NCI-H1417 (cell line): ENCODE measurements around the gene PGD.
"Not testable (repeated sequence)": the region's sequence is repeated elsewhere in the genome, so short reads cannot be mapped to it uniquely, and the experiment has no call there.

Experiments used
- DNase-seq, 3 experiments: peaks; one replicate each; lab custom pipeline; 2025; lab: John Stamatoyannopoulos, UW

Gene PGD

GRCh38 chr1:10399444-10399941 is 629 bp downstream of the PGD start:
- DNase-seq = no peak

DNA sequence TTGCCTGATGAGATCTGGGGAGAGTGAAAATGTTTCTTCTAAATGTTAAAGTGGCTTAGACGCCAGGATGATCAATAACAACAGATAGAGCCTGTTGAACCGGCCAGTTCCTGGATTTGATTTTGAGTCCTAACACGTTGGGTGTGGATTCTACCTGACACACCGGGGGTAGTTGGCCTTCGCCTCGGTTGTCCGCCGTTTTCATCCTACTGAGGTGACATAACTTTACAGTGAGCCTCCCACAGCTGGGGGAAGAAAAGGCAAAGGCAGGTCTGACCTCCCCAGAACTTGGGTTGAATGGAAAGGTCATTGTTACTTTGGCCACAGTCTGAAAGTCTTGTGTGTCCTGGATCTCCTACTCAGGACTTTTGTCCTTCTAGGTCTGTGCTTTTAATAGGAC is 1.1 kb downstream of the PGD start:
- no peak for DNase-seq

GRCh38 chr1:10401281-10401680 is 2.4 kb downstream of the PGD start:
- no peak for DNase-seq

- DNase-seq = no peak
Measured at GRCh38 chr1:10402729-10403274, 3.9 kb downstream of the PGD start.

- DNase-seq = no peak
Measured at GRCh38 chr1:10407201-10407600, 8.3 kb downstream of the PGD start.

GRCh38 chr1:10415211-10415930 is 16.5 kb downstream of the PGD start:
- DNase-seq = peak in 1 of 3 experiments; percentile 48

DNA sequence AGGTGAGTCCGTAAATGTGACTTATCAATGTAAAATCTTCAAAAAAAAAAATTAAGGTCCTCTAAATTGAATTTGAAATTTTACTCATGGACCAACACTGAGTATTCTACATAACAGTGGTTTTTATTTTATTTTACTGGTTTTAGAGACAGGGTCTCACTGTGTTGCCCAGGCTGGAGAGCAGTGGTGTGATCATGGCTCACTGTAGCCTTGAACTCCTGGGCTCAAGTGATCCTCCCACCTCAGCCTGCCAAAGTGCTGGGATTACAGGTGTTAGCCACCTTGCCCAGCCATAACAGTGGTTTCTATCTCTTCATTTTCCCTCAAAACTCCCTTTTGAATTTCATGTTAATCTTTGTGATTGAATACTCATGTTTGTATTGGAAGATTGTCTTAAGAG is 17.1 kb downstream of the PGD start:
- DNase-seq = not testable (repeated sequence)

GRCh38 chr1:10418741-10419140 is 19.9 kb downstream of the PGD start:
- not testable (repeated sequence) for DNase-seq

GRCh38 chr1:10419351-10419750 is 20.5 kb downstream of the PGD start:
- DNase-seq = peak in 1 of 3 experiments; percentile 17

DNA sequence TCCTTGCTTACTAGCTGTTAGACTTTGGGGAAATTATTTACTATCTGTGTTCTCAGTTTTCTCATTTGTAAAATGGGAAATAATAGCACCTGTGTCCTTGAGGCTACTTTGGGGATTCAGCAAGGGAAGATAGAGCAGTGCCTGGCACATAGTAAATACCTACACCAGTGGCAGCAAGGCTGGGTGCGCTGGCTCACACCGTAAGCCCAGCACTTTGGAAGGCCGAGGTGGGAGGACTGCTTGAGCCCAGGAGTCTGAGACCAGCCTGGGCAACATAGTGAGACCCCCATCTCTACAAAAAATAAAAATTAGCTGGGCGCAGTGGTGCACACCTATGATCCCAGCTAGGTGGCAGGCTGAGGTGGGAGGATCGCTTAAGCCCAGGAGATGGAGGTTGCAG is 22.8 kb downstream of the PGD start:
- DNase-seq = no peak

DNA sequence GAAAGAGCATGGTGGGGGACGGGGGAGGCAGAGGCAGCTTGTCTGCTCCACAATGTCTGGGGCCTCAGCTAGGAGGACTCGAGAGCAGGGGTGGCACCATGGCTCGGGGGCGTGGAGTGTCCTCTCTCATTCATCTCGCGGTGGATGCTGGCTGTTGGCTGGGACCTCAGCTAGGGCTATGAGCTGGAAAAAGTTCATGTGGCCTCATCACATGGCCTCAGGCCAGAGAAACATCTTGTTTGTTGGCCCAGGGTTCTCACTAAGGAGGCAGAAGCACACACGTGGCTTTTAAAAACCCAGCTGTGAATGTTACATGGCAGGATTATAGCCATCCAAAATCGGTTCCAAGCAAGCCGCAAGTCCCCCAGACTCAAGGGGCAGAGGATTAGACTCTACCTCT is 25.2 kb downstream of the PGD start:
- DNase-seq = no peak

GRCh38 chr1:10424651-10425050 is 25.8 kb downstream of the PGD start:
- DNase-seq = no peak

GRCh38 chr1:10425826-10426534 is 27.1 kb downstream of the PGD start:
- not testable (repeated sequence) for DNase-seq

DNA sequence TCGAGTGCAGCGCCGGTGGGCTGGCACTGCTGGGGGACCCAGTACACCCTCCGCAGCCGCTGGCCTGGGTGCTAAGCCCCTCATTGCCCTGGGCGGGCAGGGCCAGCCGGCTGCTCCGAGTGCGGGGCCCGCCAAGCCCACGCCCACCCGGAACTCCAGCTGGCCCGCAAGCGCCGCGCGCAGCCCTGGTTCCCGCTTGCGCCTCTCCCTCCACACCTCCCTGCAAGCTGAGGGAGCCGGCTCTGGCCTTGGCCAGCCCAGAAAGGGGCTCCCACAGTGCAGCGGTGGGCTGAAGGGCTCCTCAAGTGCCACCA is 27.6 kb downstream of the PGD start:
- DNase-seq = not testable (repeated sequence)

GRCh38 chr1:10428984-10429383 is 30.1 kb downstream of the PGD start:
- DNase-seq = no peak

DNA sequence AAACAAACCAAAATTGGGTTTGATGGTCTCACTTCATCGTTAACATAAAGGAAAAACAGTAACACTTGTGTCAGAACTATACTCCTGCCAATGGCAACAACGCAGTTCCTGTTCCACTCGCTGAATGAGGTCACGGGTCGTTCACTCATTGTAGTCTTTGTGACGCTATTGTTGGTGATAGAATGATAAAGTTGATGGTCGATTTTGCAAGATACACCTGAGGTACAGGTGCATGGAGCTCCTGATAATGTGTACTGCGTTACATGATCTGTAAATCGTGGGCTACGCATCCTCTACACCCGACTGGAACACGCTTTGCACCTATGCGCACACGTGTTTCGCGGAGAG is 31.0 kb downstream of the PGD start:
- DNase-seq = no peak

DNA sequence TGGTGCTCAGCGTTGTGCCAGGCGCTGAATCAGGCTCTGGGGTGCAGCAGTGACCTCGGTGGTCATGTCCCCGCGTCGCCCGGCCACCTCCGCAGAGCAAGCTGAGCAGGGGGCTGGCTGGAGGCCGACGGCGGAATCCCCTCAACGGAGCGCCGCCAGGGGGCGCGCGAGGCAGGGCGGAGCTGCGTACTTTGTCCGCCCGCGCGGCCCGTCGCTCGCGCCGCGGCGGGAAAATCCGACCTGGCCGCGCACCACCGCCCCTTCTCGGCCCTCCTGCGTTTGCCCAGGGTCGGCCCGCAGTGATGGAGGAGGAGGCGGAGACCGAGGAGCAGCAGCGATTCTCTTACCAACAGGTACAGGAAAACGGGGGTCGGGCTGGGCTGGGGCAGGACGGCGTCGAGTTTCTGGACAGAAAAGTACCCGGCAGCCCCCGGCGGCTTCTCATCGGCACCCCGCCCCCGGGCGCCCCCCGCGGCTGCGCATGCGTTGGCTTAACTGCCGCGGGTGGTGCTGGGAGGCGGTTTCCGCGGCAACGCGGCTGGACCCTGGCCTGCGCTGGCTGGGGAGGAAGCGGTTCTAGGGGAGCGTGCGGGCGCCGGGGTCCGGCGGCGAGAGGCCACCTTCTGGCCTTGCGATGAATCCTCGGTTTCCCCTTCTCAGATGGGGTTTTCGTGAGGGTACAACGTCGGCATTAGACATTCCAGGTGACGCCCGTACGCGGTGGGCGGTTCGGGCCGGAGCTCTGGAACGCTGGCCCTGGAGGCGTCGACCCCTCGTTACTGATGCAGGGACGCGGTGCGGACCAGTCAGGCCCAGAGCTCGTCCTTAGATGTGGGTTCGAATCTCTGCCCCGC is 31.6 kb downstream of the PGD start, which contains the start of gene CENPS:
Gene CENPS, plus strand, starts transcription at position 218 of the 854 bp plus-strand sequence. Its CDS starts 85 bp downstream, at position 303.
- peak; percentile 88 to 96 (median 96) for DNase-seq

DNA sequence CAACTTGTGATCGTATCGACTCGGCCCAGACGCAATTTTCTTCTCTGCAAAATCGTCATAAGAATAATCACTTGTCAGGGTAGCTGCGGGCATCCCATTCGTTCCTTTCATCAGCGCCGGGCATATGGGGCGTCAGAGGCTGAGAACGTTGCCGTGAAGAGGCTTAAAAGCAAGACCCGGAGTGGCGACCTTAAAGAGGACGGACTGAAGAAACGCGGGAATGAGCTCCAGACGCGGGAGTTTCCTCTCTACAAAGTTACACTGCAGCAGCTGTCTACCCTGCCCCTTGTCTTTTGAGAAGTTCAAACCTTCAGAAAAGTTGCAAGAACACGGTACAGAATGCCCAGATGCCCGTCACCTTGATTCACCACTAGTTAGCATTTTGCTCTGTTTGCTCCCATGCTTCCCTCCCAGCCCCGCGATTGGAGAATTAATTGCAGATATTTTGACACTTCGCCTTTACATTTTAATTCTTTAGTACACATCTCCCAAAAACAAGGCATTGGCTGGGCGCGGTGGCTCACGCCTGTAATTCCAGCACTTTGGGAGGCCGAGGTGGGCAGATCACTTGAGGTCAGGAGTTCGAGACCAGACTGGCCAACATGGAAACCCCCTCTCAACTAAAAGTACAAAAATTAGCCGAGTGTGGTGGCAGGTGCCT is 32.3 kb downstream of the PGD start:
- DNase-seq = peak in 1 of 3 experiments; percentile 26

GRCh38 chr1:10432910-10433700 is 34.2 kb downstream of the PGD start:
- peak in 2 of 3 experiments; percentile 39 to 82 for DNase-seq

GRCh38 chr1:10433790-10434189 is 34.9 kb downstream of the PGD start:
- DNase-seq = no peak

- peak in 1 of 3 experiments; percentile 40 for DNase-seq
Measured at GRCh38 chr1:10434590-10434989, 35.7 kb downstream of the PGD start.
